ENCODE results near the gene PDZD2.

DNA sequence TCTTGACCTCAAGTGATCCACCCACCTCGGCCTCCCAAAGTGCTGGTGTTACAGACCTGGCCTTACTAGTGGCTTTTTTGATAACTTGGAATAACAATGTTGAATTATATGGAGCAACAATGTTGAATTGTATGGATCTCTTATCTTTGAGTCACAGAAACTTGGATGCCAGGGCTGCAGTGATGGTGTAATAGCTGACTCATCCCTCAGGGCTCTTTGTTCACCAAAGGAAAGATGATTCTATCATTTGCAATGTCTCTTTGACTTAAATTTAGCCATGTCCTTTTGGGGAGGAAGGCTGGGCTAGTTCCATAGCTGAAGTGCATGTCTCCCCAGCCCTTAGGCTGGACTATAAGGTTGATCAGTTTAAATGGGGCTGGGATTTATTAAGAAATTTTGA is 172.3 kb downstream of the PDZD2 start:
- TF ChIP-seq, protein P1, sequence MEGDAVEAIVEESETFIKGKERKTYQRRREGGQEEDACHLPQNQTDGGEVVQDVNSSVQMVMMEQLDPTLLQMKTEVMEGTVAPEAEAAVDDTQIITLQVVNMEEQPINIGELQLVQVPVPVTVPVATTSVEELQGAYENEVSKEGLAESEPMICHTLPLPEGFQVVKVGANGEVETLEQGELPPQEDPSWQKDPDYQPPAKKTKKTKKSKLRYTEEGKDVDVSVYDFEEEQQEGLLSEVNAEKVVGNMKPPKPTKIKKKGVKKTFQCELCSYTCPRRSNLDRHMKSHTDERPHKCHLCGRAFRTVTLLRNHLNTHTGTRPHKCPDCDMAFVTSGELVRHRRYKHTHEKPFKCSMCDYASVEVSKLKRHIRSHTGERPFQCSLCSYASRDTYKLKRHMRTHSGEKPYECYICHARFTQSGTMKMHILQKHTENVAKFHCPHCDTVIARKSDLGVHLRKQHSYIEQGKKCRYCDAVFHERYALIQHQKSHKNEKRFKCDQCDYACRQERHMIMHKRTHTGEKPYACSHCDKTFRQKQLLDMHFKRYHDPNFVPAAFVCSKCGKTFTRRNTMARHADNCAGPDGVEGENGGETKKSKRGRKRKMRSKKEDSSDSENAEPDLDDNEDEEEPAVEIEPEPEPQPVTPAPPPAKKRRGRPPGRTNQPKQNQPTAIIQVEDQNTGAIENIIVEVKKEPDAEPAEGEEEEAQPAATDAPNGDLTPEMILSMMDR (IDR thresholded peaks at IDR 0.05; ENCODE audit: extremely low read depth in 1 of 2, insufficient read depth in 1 of 2, low read depth in 1 of 2, low read length in 2 of 2): no peak
- TF ChIP-seq POLR2A (IDR thresholded peaks at IDR 0.05; ENCODE audit: low read depth, low read length) (no peak), POLR2AphosphoS5 (IDR thresholded peaks at IDR 0.05; ENCODE audit: insufficient read depth, low read depth, low read length) (no peak), EZH2 (IDR thresholded peaks at IDR 0.05; ENCODE audit: borderline replicate concordance, low read depth, low read length, severe bottlenecking) (no peak), MAX (IDR thresholded peaks at IDR 0.05; ENCODE audit: insufficient read depth, insufficient read length) (no peak), FOS (IDR thresholded peaks at IDR 0.05; ENCODE audit: borderline replicate concordance, insufficient read depth, low read length) (peak; percentile 53), JUN (IDR thresholded peaks at IDR 0.05; ENCODE audit: borderline replicate concordance, insufficient read depth, insufficient read length, low read depth) (peak; percentile 31)

All from endothelial cell of umbilical vein (primary cell).